KMS-11 (cell line): Measurements from ENCODE around the gene HS3ST5.
"Not testable (repeated sequence)": the region's sequence is repeated elsewhere in the genome, so short reads cannot be mapped to it uniquely, and the experiment has no call there.

ENCODE experiments used
- H2AFZ ChIP-seq: fragments of 200-600 bp; sonication (generic); 2 replicates; pipeline ENCODE4 v1.6.1; 2016; ENCODE audit warnings: antibody characterized with exemption, mixed run types, low read depth
- H3K27ac ChIP-seq: fragments of 200-600 bp; sonication (generic); 2 replicates; pipeline ENCODE4 v1.6.1; 2016; ENCODE audit warnings: mild to moderate bottlenecking, mixed run types
- H3K27me3 ChIP-seq: fragments of 200-600 bp; sonication (generic); 2 replicates; pipeline ENCODE4 v1.6.1; 2017; ENCODE audit warnings: mild to moderate bottlenecking, low read depth, mixed run types, moderate library complexity; ENCODE audit not compliant: insufficient read depth
- H3K36me3 ChIP-seq: fragments of 200-600 bp; sonication (generic); 2 replicates; pipeline ENCODE4 v1.6.1; 2017; ENCODE audit warnings: mild to moderate bottlenecking, mixed run types; ENCODE audit not compliant: insufficient read depth
- H3K4me1 ChIP-seq: fragments of 200-600 bp; sonication (generic); 2 replicates; pipeline ENCODE4 v1.6.1; 2016; ENCODE audit warnings: mild to moderate bottlenecking, low read depth, mixed run types; ENCODE audit not compliant: poor library complexity, severe bottlenecking
- H3K4me2 ChIP-seq: fragments of 200-600 bp; sonication (generic); 2 replicates; pipeline ENCODE4 v1.7.0; 2016; ENCODE audit warnings: mild to moderate bottlenecking, mixed run types
- H3K4me3 ChIP-seq: fragments of 200-600 bp; sonication (generic); IDR thresholded peaks from 2 replicates; pipeline ENCODE4 v1.6.1; 2017; ENCODE audit warnings: low read depth, low read length, mixed read lengths; ENCODE audit not compliant: insufficient read depth
- H3K79me2 ChIP-seq: fragments of 200-600 bp; sonication (generic); 2 replicates; pipeline ENCODE4 v1.6.1; 2016; ENCODE audit warnings: low read depth, mixed run types; ENCODE audit not compliant: insufficient read depth
- H3K9ac ChIP-seq: fragments of 200-600 bp; sonication (generic); 2 replicates; pipeline ENCODE4 v1.6.1; 2016; ENCODE audit warnings: mild to moderate bottlenecking, mixed run types
- H4K20me1 ChIP-seq: fragments of 200-600 bp; sonication (generic); 2 replicates; pipeline ENCODE4 v1.6.1; 2016; ENCODE audit warnings: mild to moderate bottlenecking, mixed run types; ENCODE audit not compliant: insufficient read depth
- CTCF ChIP-seq: fragments of 200-600 bp; sonication (generic); conservative IDR thresholded peaks from 2 replicates; pipeline ENCODE4 v1.6.1; 2017; ENCODE audit warnings: low read depth, mild to moderate bottlenecking, antibody characterized with exemption, low read length, moderate library complexity, mixed read lengths

Gene HS3ST5

GRCh38 chr6:114151064-114151690 is 191.6 kb downstream of the HS3ST5 start:
- no peak overlapping the region for H3K4me2 ChIP-seq
- H3K4me1 ChIP-seq, result peaks cover 4% of the 10 kb centered on the region
- no peaks in the 10 kb centered on the region for H3K79me2 ChIP-seq
- no peaks in the 10 kb centered on the region for H4K20me1 ChIP-seq
- no peak overlapping the region for H2AFZ ChIP-seq
- H3K9ac ChIP-seq, result no peak overlapping the region
- H3K4me3 ChIP-seq, result no peak overlapping the region
- H3K27me3 ChIP-seq, result no peaks in the 10 kb centered on the region
- TF ChIP-seq CTCF, result no peak
- H3K27ac ChIP-seq, result no peak overlapping the region
- no peaks in the 10 kb centered on the region for H3K36me3 ChIP-seq

GRCh38 chr6:114149182-114149581 is 193.6 kb downstream of the HS3ST5 start:
- not testable (repeated sequence) for H4K20me1 ChIP-seq, H3K4me3 ChIP-seq, H3K4me2 ChIP-seq, H2AFZ ChIP-seq, H3K27ac ChIP-seq, H3K79me2 ChIP-seq, H3K36me3 ChIP-seq, H3K9ac ChIP-seq, H3K27me3 ChIP-seq, H3K4me1 ChIP-seq

GRCh38 chr6:114144887-114145851 is 197.7 kb downstream of the HS3ST5 start:
- H3K79me2 ChIP-seq, result no peaks in the 10 kb centered on the region
- no peak overlapping the region for H3K4me3 ChIP-seq
- H3K4me2 ChIP-seq, result no peak overlapping the region
- H3K36me3 ChIP-seq, result no peaks in the 10 kb centered on the region
- no peaks in the 10 kb centered on the region for H3K4me1 ChIP-seq
- H3K27me3 ChIP-seq, result no peaks in the 10 kb centered on the region
- no peaks in the 10 kb centered on the region for H4K20me1 ChIP-seq
- H2AFZ ChIP-seq, result no peak overlapping the region
- no peak overlapping the region for H3K9ac ChIP-seq
- H3K27ac ChIP-seq, result no peak overlapping the region
- TF ChIP-seq CTCF, result no peak

- Histone ChIP-seq H3K9ac (no peak overlapping the region), H3K4me1 (no peaks in the 10 kb centered on the region), H3K36me3 (no peaks in the 10 kb centered on the region)
Observed at GRCh38 chr6:114142258-114142657, 200.6 kb downstream of the HS3ST5 start.

More at GRCh38 chr6:114142258-114142657, 200.6 kb downstream of the HS3ST5 start:
- no peak overlapping the region for H2AFZ ChIP-seq
- no peak overlapping the region for H3K27ac ChIP-seq
- no peaks in the 10 kb centered on the region for H3K79me2 ChIP-seq
- H3K4me2 ChIP-seq, result no peak overlapping the region
- H3K4me3 ChIP-seq, result no peak overlapping the region
- no peaks in the 10 kb centered on the region for H3K27me3 ChIP-seq
- TF ChIP-seq CTCF, result no peak
- no peaks in the 10 kb centered on the region for H4K20me1 ChIP-seq
